Vagina (tissue), 2 donors: ENCODE measurements around the gene STAT4. TPM values are rescaled to one million over a fixed set of nuclear protein-coding genes. Genes with fewer than 3 reads are reported as not detected.

Experiments
- DNase-seq, 2 donors: peaks; one replicate each; pipeline ENCODE4 v3.0.0-alpha.2; 2017; ENCODE audit errors: extremely low spot score in 2 of 2
- H3K27ac ChIP-seq: fragments of 200-600 bp; sonication (generic); one replicate; pipeline ENCODE4 v1.5.1; 2019
- H3K27me3 ChIP-seq: fragments of 200-600 bp; sonication (generic); one replicate; pipeline ENCODE4 v1.5.1; 2019
- H3K36me3 ChIP-seq, 2 donors: fragments of 200-600 bp; sonication (generic); one replicate each; pipeline ENCODE4 v1.5.1; 2017 to 2019
- H3K4me1 ChIP-seq: fragments of 200-600 bp; sonication (generic); one replicate; pipeline ENCODE4 v1.5.1; 2019
- H3K4me3 ChIP-seq, 2 donors: fragments of 200-600 bp; sonication (generic); 1 replicate in 1 of 2; 2 replicates in 1 of 2; pipeline ENCODE4 v1.5.1; 2016 to 2019
- H3K9me3 ChIP-seq: fragments of 200-600 bp; sonication (generic); one replicate; pipeline ENCODE4 v1.5.1; 2019
- CTCF ChIP-seq, 3 experiments: fragments of 450-650 bp in 2 of 3; fragments of 200-600 bp in 1 of 3; sonication (generic) in 1 of 3; IDR thresholded peaks; one replicate each; pipeline ENCODE4 v1.5.1; 2017 to 2019; ENCODE audit warnings: antibody characterized with exemption in 3 of 3, mild to moderate bottlenecking in 2 of 3, moderate library complexity in 2 of 3
- POLR2A ChIP-seq, 2 donors: fragments of 450-650 bp; IDR thresholded peaks; one replicate each; pipeline ENCODE4 v1.6.1; 2017; ENCODE audit warnings: antibody characterized with exemption in 2 of 2, mild to moderate bottlenecking in 2 of 2, moderate library complexity in 2 of 2
- POLR2AphosphoS5 ChIP-seq, 2 donors: sonication (generic); formaldehyde crosslinking; IDR thresholded peaks; one replicate each; pipeline ENCODE4 v1.9.0; 2017; ENCODE audit warnings: antibody characterized with exemption in 2 of 2, mild to moderate bottlenecking in 2 of 2, low read depth in 1 of 2; ENCODE audit not compliant: insufficient read depth in 1 of 2
- intact Hi-C: fragments of 100-400 bp; cut with DNase I; formaldehyde crosslinking; loops from one replicate; pipeline ENCODE4 v1.15.1; 2023
- total RNA-seq: library from RNA; depleted of rRNA; stranded (reverse); fragments of >200 nt; gene quantifications from one replicate; pipeline ENCODE4 v1.2.3, GENCODE V29; 2016

Gene STAT4
- total RNA-seq, 1 donor from 2014 or later = 9.1 TPM

DNA sequence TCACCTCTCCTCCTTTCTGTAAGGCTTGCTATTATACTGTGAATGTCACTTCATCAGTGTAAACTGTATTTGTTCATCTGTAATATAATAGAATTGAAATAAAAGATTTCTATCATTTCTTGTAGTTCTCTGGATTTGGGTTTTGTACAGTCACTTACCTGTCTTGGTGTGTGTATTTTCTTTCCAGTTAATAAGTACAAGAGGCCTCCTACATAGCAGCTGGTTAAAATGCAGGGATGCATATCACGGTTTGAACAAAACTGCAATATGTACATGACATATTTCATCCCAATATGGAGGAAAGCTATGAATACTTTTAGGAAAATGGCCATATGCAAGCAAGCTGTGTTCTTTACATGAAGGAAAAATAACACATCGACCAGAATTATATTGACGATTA lies 131.4 kb downstream of the STAT4 start:
- H3K27me3 ChIP-seq = no peaks in the 10 kb centered on the region
- no peak overlapping the region for H3K27ac ChIP-seq
- intact Hi-C loops = no loop called here
- no peak for DNase-seq
- H3K36me3 ChIP-seq = no peaks in the 10 kb centered on the region
- TF ChIP-seq POLR2AphosphoS5 (IDR thresholded peaks at IDR 0.05; ENCODE audit: insufficient read depth in 1 of 2, low read depth in 1 of 2) = no peak
- no peak for TF ChIP-seq CTCF (IDR thresholded peaks at IDR 0.05)
- no peak for TF ChIP-seq POLR2A (IDR thresholded peaks at IDR 0.05)
- no peaks in the 10 kb centered on the region for H3K9me3 ChIP-seq
- H3K4me3 ChIP-seq = no peak overlapping the region
- H3K4me1 ChIP-seq = peaks cover 17% of the 10 kb centered on the region

DNA sequence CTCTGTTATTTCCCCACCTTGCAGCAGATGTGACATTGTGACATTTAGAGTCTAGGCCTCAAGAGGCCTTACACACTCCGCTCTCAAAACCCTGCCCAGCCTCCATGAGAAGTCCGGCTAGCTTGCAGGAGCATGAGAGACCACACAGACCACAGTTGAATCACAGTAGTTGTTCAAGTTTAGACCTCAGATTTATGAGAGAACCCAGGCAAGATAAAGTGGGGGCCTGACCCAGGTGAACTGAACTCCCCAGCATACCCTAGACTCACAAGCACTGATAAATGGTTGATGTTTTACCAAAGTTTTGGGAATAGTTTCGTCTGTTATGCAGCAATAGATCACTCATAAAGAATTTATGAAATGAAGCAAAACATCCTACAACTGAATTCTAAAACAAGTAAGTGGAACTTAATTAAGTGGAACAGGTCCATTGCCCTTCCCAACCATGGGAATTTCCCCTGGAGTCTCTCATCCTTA lies 132.1 kb downstream of the STAT4 start:
- no peak for DNase-seq
- peaks cover 18% of the 10 kb centered on the region for H3K4me1 ChIP-seq
- H3K9me3 ChIP-seq = no peaks in the 10 kb centered on the region
- H3K27ac ChIP-seq = no peak overlapping the region
- TF ChIP-seq CTCF (IDR thresholded peaks at IDR 0.05) = no peak
- no peak for TF ChIP-seq POLR2AphosphoS5 (IDR thresholded peaks at IDR 0.05; ENCODE audit: insufficient read depth in 1 of 2, low read depth in 1 of 2)
- TF ChIP-seq POLR2A (IDR thresholded peaks at IDR 0.05) = no peak
- intact Hi-C loops = no loop called here
- H3K27me3 ChIP-seq = no peaks in the 10 kb centered on the region
- no peak overlapping the region for H3K4me3 ChIP-seq
- no peaks in the 10 kb centered on the region for H3K36me3 ChIP-seq

DNA sequence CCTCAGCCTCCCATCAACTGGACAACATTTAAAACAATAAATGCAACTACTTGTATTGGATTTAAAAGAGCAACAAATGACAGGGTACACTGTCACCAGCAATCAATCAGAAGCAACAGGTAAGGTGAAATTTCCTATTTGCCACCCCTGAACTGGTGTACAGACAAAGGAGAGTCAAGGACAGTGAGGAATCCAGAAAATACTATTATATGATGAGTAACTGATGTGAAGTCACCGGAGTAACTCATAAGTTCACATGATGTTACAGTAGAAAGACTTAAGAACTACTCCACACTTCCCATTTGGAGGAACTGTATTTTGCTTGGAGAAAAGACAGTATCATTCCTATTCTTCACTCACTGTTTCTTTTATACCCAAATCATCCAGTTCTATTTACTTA lies 132.7 kb downstream of the STAT4 start:
- intact Hi-C loops = no loop called here
- H3K9me3 ChIP-seq = no peaks in the 10 kb centered on the region
- H3K36me3 ChIP-seq = no peaks in the 10 kb centered on the region
- no peaks in the 10 kb centered on the region for H3K27me3 ChIP-seq
- no peak overlapping the region for H3K4me3 ChIP-seq
- TF ChIP-seq CTCF (IDR thresholded peaks at IDR 0.05) = no peak
- no peak for TF ChIP-seq POLR2A (IDR thresholded peaks at IDR 0.05)
- no peak for TF ChIP-seq POLR2AphosphoS5 (IDR thresholded peaks at IDR 0.05; ENCODE audit: insufficient read depth in 1 of 2, low read depth in 1 of 2)
- no peak overlapping the region for H3K27ac ChIP-seq
- DNase-seq = no peak
- peaks cover 22% of the 10 kb centered on the region for H3K4me1 ChIP-seq

DNA sequence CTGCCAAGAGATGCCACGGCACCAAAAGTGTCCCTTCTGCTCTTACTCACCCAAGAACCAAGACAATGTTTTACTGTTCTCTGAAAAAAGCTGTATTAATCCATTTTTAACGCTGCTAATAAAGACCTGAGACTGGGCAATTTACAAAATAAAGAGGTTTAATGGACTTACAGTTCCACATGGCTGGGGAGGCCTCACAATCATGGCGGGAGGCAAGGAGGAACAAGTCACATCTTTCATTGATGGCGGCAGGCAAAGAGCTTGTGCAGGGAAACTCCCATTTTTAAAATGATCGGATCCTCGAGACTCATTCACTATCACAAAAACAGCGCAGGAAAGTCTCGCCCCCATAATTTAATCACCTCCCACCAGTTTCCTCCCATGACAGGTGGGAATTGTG lies 135.0 kb downstream of the STAT4 start:
- no peak for DNase-seq
- H3K9me3 ChIP-seq = no peaks in the 10 kb centered on the region
- intact Hi-C loops = no loop called here
- H3K4me3 ChIP-seq = no peak overlapping the region
- H3K36me3 ChIP-seq = no peaks in the 10 kb centered on the region
- peaks cover 36% of the 10 kb centered on the region for H3K4me1 ChIP-seq
- TF ChIP-seq CTCF (IDR thresholded peaks at IDR 0.05) (no peak), POLR2AphosphoS5 (IDR thresholded peaks at IDR 0.05; ENCODE audit: insufficient read depth in 1 of 2, low read depth in 1 of 2) (no peak), POLR2A (IDR thresholded peaks at IDR 0.05) (no peak)
- H3K27me3 ChIP-seq = no peaks in the 10 kb centered on the region
- no peak overlapping the region for H3K27ac ChIP-seq

GRCh38 chr2:191015239-191015638 lies 135.6 kb downstream of the STAT4 start:
- peaks cover 33% of the 10 kb centered on the region for H3K4me1 ChIP-seq
- no peak for DNase-seq
- H3K27me3 ChIP-seq = no peaks in the 10 kb centered on the region
- intact Hi-C loops = no loop called here
- no peak overlapping the region for H3K27ac ChIP-seq
- no peak overlapping the region for H3K4me3 ChIP-seq
- H3K9me3 ChIP-seq = no peaks in the 10 kb centered on the region
- TF ChIP-seq CTCF (IDR thresholded peaks at IDR 0.05) = no peak
- H3K36me3 ChIP-seq = no peaks in the 10 kb centered on the region
